Measurements from ENCODE around the gene GATA5. TPM values are rescaled to one million over a fixed set of nuclear protein-coding genes. Genes with fewer than 3 reads are reported as not detected.

GATA5 gene
- total RNA-seq, 4 donors from 2014 or later: 0.33 to 0.78 (median 0.46) TPM; not detected in 1

- H3K27me3 ChIP-seq: peaks cover 0 to 63% (median 0%) of the 10 kb centered on the region in 4 donors
- 48% methylated on average over 6 of the region's 14 CpGs for WGBS
- intact Hi-C loops (cut with DNase I): no loop called here
Observed at GRCh38 chr20:62459488-62459887, 16.3 kb downstream of the GATA5 start.

GRCh38 chr20:62458275-62459251 is 17.2 kb downstream of the GATA5 start:
- H3K36me3 ChIP-seq: no peaks in the 10 kb centered on the region
- 58% methylated on average over 34 of the region's 41 CpGs for WGBS
- H3K27me3 ChIP-seq: peaks cover 0 to 72% (median 0%) of the 10 kb centered on the region in 4 donors
- no peaks in the 10 kb centered on the region for H3K9me3 ChIP-seq
- H3K4me1 ChIP-seq: peaks cover 0 to 2% (median 0%) of the 10 kb centered on the region in 4 donors
- no peak for TF ChIP-seq POLR2AphosphoS5 (IDR thresholded peaks at IDR 0.05)
- TF ChIP-seq POLR2A (IDR thresholded peaks at IDR 0.05; ENCODE audit: low read depth): no peak
- TF ChIP-seq EP300 (IDR thresholded peaks at IDR 0.05): no peak
- TF ChIP-seq CTCF (IDR thresholded peaks at IDR 0.05): no peak
- intact Hi-C loops (cut with DNase I): no loop called here
- no peak for DNase-seq (ENCODE audit: extremely low spot score)
- no peak overlapping the region for H3K27ac ChIP-seq (replicated peaks in 1 of 4)
- no peak overlapping the region for H3K4me3 ChIP-seq

More at GRCh38 chr20:62459488-62459887, 16.3 kb downstream of the GATA5 start:
- H3K27ac ChIP-seq (replicated peaks in 1 of 4): no peak overlapping the region
- no peak for TF ChIP-seq EP300 (IDR thresholded peaks at IDR 0.05)
- no peak for TF ChIP-seq CTCF (IDR thresholded peaks at IDR 0.05)
- TF ChIP-seq POLR2AphosphoS5 (IDR thresholded peaks at IDR 0.05): no peak
- TF ChIP-seq POLR2A (IDR thresholded peaks at IDR 0.05; ENCODE audit: low read depth): no peak
- H3K9me3 ChIP-seq: no peaks in the 10 kb centered on the region
- no peak for DNase-seq (ENCODE audit: extremely low spot score)
- H3K36me3 ChIP-seq: no peaks in the 10 kb centered on the region
- peaks cover 0 to 2% (median 0%) of the 10 kb centered on the region in 4 donors for H3K4me1 ChIP-seq
- no peak overlapping the region for H3K4me3 ChIP-seq

GRCh38 chr20:62457831-62458230 is 18.0 kb downstream of the GATA5 start:
- intact Hi-C loops (cut with DNase I): no loop called here
- Histone ChIP-seq H3K4me1 (peaks cover 0 to 2% (median 0%) of the 10 kb centered on the region in 4 donors), H3K27me3 (peaks cover 0 to 77% (median 0%) of the 10 kb centered on the region in 4 donors), H3K9me3 (no peaks in the 10 kb centered on the region), H3K27ac (replicated peaks in 1 of 4) (no peak overlapping the region), H3K36me3 (no peaks in the 10 kb centered on the region), H3K4me3 (no peak overlapping the region)
- 85% methylated on average over 9 of the region's 20 CpGs for WGBS
- DNase-seq (ENCODE audit: extremely low spot score): no peak
- TF ChIP-seq CTCF (IDR thresholded peaks at IDR 0.05) (no peak), POLR2A (IDR thresholded peaks at IDR 0.05; ENCODE audit: low read depth) (no peak), POLR2AphosphoS5 (IDR thresholded peaks at IDR 0.05) (no peak), EP300 (IDR thresholded peaks at IDR 0.05) (no peak)

- 85% methylated on average over 16 of the region's 17 CpGs for WGBS
- peaks cover 0 to 83% (median 0%) of the 10 kb centered on the region in 4 donors for H3K27me3 ChIP-seq
- H3K27ac ChIP-seq (replicated peaks in 1 of 4): no peak overlapping the region
- H3K4me3 ChIP-seq: no peak overlapping the region
- TF ChIP-seq CTCF (IDR thresholded peaks at IDR 0.05): no peak
- TF ChIP-seq POLR2A (IDR thresholded peaks at IDR 0.05; ENCODE audit: low read depth): no peak
- TF ChIP-seq POLR2AphosphoS5 (IDR thresholded peaks at IDR 0.05): no peak
- no peak for TF ChIP-seq EP300 (IDR thresholded peaks at IDR 0.05)
- H3K4me1 ChIP-seq: peaks cover 0 to 2% (median 0%) of the 10 kb centered on the region in 4 donors
- H3K36me3 ChIP-seq: no peaks in the 10 kb centered on the region
- H3K9me3 ChIP-seq: no peaks in the 10 kb centered on the region
- no peak for DNase-seq (ENCODE audit: extremely low spot score)
- intact Hi-C loops (cut with DNase I): no loop called here
Observed at GRCh38 chr20:62457098-62457497, 18.7 kb downstream of the GATA5 start.

Data from esophagus muscularis mucosa (tissue), 4 donors.